Nephron (organoid): ENCODE data around the gene TRMT44.

Source experiments
- H3K27ac Mint-ChIP-seq, 3 experiments: 2 replicates each; pipeline ENCODE4 v1.8.0; 2020; ENCODE audit warnings: mixed read lengths in 3 of 3, mild to moderate bottlenecking in 2 of 3, moderate library complexity in 1 of 3
- H3K27me3 Mint-ChIP-seq: 2 replicates; pipeline ENCODE4 v1.8.0; 2021; ENCODE audit warnings: low read depth, mild to moderate bottlenecking, moderate library complexity, mixed read lengths
- H3K36me3 Mint-ChIP-seq: 2 replicates; pipeline ENCODE4 v1.8.0; 2020; ENCODE audit warnings: low read depth, mixed read lengths
- H3K4me1 Mint-ChIP-seq: 2 replicates; pipeline ENCODE4 v1.8.0; 2020; ENCODE audit warnings: mixed read lengths
- H3K4me3 Mint-ChIP-seq, 3 experiments: 2 replicates each; pipeline ENCODE4 v1.8.0; 2020; ENCODE audit warnings: mild to moderate bottlenecking in 3 of 3, mixed read lengths in 3 of 3, moderate library complexity in 2 of 3
- H3K9me3 Mint-ChIP-seq: 2 replicates; pipeline ENCODE4 v1.8.0; 2020; ENCODE audit warnings: mixed read lengths
- CTCF ChIP-seq, 3 experiments: fragments of 200-600 bp; sonication (generic); IDR thresholded peaks; one replicate each; pipeline ENCODE4 v1.5.0; 2021; ENCODE audit warnings: antibody characterized with exemption in 3 of 3; ENCODE audit not compliant: unreplicated experiment in 3 of 3

The TRMT44 gene

GRCh38 chr4:8494218-8494617 is 53.6 kb downstream of the TRMT44 start:
- Mint-ChIP-seq H3K4me3 (no peak overlapping the region), H3K4me1 (peaks cover 11% of the 10 kb centered on the region), H3K36me3 (peaks cover 8% of the 10 kb centered on the region), H3K27ac (no peak overlapping the region), H3K27me3 (peaks cover 7% of the 10 kb centered on the region), H3K9me3 (no peaks in the 10 kb centered on the region)
- TF ChIP-seq CTCF (IDR thresholded peaks at IDR 0.05; ENCODE audit: unreplicated experiment in 3 of 3) = no peak

DNA sequence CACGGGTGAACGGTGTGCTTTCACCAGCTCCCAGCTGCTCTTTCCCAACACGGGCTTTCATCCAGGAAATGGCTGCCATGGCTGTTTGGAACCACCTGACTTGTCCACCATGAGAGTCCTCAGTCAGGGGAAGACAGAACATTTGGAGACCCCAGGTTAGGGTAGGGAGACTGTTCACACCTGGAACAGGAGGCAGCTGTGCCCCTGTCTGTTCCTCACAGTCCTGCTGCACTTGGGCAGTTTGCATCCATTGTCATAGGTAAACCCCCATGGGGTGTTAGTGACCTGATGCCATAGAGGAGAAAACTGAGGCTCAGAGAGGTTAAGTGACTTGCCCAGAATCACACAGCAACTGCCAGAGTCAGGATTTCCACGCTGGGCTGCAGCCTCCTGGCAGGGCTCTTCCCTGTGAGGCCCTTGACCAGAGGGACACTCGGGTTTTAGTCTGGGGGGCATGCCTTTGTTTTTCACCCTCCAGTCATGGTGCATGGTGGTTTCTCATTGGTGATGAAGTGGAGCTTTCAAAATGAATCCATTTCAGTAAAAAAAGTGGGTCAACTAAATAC is 54.5 kb downstream of the TRMT44 start:
- H3K27me3 Mint-ChIP-seq = peaks cover 7% of the 10 kb centered on the region
- no peak overlapping the region for H3K27ac Mint-ChIP-seq
- H3K36me3 Mint-ChIP-seq = peaks cover 7% of the 10 kb centered on the region
- no peak overlapping the region for H3K4me3 Mint-ChIP-seq
- TF ChIP-seq CTCF (IDR thresholded peaks at IDR 0.05; ENCODE audit: unreplicated experiment in 3 of 3) = no peak
- peaks cover 10% of the 10 kb centered on the region for H3K4me1 Mint-ChIP-seq
- no peaks in the 10 kb centered on the region for H3K9me3 Mint-ChIP-seq

- no peak for TF ChIP-seq CTCF (IDR thresholded peaks at IDR 0.05; ENCODE audit: unreplicated experiment in 3 of 3)
- Mint-ChIP-seq H3K36me3 (peaks cover 4% of the 10 kb centered on the region), H3K4me1 (peaks cover 6% of the 10 kb centered on the region), H3K9me3 (no peaks in the 10 kb centered on the region), H3K4me3 (no peak overlapping the region), H3K27me3 (peaks cover 7% of the 10 kb centered on the region), H3K27ac (no peak overlapping the region)
Measured at GRCh38 chr4:8495803-8496202, 55.2 kb downstream of the TRMT44 start.

DNA sequence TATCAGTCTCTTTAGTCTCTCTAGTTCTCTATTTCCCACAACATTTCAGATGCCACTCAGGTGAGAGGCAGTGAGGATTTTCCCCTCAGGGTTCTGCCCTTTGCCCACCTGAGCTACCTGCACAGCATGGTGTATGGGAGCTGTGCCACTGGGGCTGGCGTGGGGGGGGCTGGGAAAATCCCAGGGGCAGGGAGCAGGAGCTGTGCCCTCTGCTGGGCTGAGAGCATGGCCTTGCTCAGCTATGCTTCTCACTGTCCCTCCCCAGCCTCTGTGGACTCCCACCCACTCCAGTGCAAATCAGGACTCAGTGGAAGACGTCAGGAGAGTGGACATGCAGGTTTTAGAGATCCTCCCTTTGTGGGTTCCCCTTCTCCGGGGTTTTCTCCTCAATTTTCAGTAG is 57.2 kb downstream of the TRMT44 start:
- Mint-ChIP-seq H3K9me3 (no peaks in the 10 kb centered on the region), H3K4me1 (peaks cover 7% of the 10 kb centered on the region), H3K27ac (no peak overlapping the region), H3K27me3 (peaks cover 10% of the 10 kb centered on the region), H3K36me3 (no peaks in the 10 kb centered on the region), H3K4me3 (no peak overlapping the region)
- no peak for TF ChIP-seq CTCF (IDR thresholded peaks at IDR 0.05; ENCODE audit: unreplicated experiment in 3 of 3)

- H3K4me3 Mint-ChIP-seq = no peak overlapping the region
- H3K36me3 Mint-ChIP-seq = no peaks in the 10 kb centered on the region
- H3K9me3 Mint-ChIP-seq = no peaks in the 10 kb centered on the region
- peaks cover 17% of the 10 kb centered on the region for H3K4me1 Mint-ChIP-seq
- H3K27me3 Mint-ChIP-seq = peaks cover 12% of the 10 kb centered on the region
- H3K27ac Mint-ChIP-seq = no peak overlapping the region
- no peak for TF ChIP-seq CTCF (IDR thresholded peaks at IDR 0.05; ENCODE audit: unreplicated experiment in 3 of 3)
Measured at GRCh38 chr4:8500966-8501365, 60.4 kb downstream of the TRMT44 start.

GRCh38 chr4:8501781-8502180 is 61.2 kb downstream of the TRMT44 start:
- peaks cover 12% of the 10 kb centered on the region for H3K27me3 Mint-ChIP-seq
- no peak overlapping the region for H3K4me3 Mint-ChIP-seq
- H3K27ac Mint-ChIP-seq = no peak overlapping the region
- H3K9me3 Mint-ChIP-seq = no peaks in the 10 kb centered on the region
- no peak for TF ChIP-seq CTCF (IDR thresholded peaks at IDR 0.05; ENCODE audit: unreplicated experiment in 3 of 3)
- H3K36me3 Mint-ChIP-seq = no peaks in the 10 kb centered on the region
- H3K4me1 Mint-ChIP-seq = peaks cover 19% of the 10 kb centered on the region
